CD1c-positive myeloid dendritic cell (primary cell): ENCODE measurements around the gene FN3K.

Experiments used
- DNase-seq: peaks from one replicate; pipeline ENCODE4 v3.0.0-alpha.2; 2016; ENCODE audit errors: extremely low spot score

FN3K gene

GRCh38 chr17:82734987-82735866, at the start of gene FN3K:
FN3K (plus strand) TSS chr17:82735615; CDS start chr17:82735637, 22 bp downstream.
- DNase-seq, result peak; percentile 37

GRCh38 chr17:82686366-82687324, 48.8 kb upstream of the FN3K start:
- DNase-seq, result no peak

- no peak for DNase-seq
These were observed 48.0 kb upstream of the FN3K start for GRCh38 chr17:82687375-82687861.

GRCh38 chr17:82687871-82688270, 47.5 kb upstream of the FN3K start:
- no peak for DNase-seq

GRCh38 chr17:82689077-82689476, 46.3 kb upstream of the FN3K start:
- DNase-seq, result no peak

- no peak for DNase-seq
These were observed 44.5 kb upstream of the FN3K start for GRCh38 chr17:82690786-82691489.

- no peak for DNase-seq
These were observed 43.7 kb upstream of the FN3K start for GRCh38 chr17:82691714-82692113.

GRCh38 chr17:82692268-82692667, 43.1 kb upstream of the FN3K start:
- no peak for DNase-seq

GRCh38 chr17:82693168-82693867, 42.1 kb upstream of the FN3K start:
- DNase-seq, result no peak

GRCh38 chr17:82694647-82695046, 40.8 kb upstream of the FN3K start:
- DNase-seq, result no peak

GRCh38 chr17:82696259-82696658, 39.2 kb upstream of the FN3K start:
- no peak for DNase-seq

- no peak for DNase-seq
These were observed 38.3 kb upstream of the FN3K start for GRCh38 chr17:82696916-82697807.

GRCh38 chr17:82697808-82698064, 37.7 kb upstream of the FN3K start:
- no peak for DNase-seq

GRCh38 chr17:82698065-82698973, 37.1 kb upstream of the FN3K start, which contains the start of gene RAB40B:
RAB40B (minus strand) TSS chr17:82698698; CDS start chr17:82698596, 102 bp downstream.
- peak; percentile 99 for DNase-seq

- DNase-seq, result no peak
These were observed 36.4 kb upstream of the FN3K start for GRCh38 chr17:82698974-82699442.

- no peak for DNase-seq
These were observed 35.9 kb upstream of the FN3K start for GRCh38 chr17:82699551-82699950.

- no peak for DNase-seq
These were observed 33.0 kb upstream of the FN3K start for GRCh38 chr17:82702231-82702927.

- no peak for DNase-seq
These were observed 32.2 kb upstream of the FN3K start for GRCh38 chr17:82703036-82703745.
